GM18505 (cell line): ENCODE results near the gene NETO2.
A peak's percentile ranks its signal among the peaks of the same experiment; 100 is the strongest.

Experiments used
- ATAC-seq: cut with Tn5 transposase; IDR thresholded peaks from one replicate; pipeline ENCODE4 v1.9.1; 2021; ENCODE audit not compliant: unreplicated experiment
- POLR2A ChIP-seq: IDR thresholded peaks from 4 replicates; pipeline ENCODE4 v1.6.1; 2011; ENCODE audit warnings: borderline replicate concordance; ENCODE audit not compliant: insufficient read depth, insufficient read length; ENCODE audit errors: extremely low read depth

The NETO2 gene

GRCh38 chr16:47051031-47051430 is 92.7 kb downstream of the NETO2 start:
- ATAC-seq, result no peak
- TF ChIP-seq POLR2A, result no peak

GRCh38 chr16:47049901-47050583 is 93.7 kb downstream of the NETO2 start:
- no peak for TF ChIP-seq POLR2A
- ATAC-seq, result no peak

GRCh38 chr16:47047524-47048203 is 96.1 kb downstream of the NETO2 start:
- TF ChIP-seq POLR2A, result no peak
- ATAC-seq, result no peak

- ATAC-seq, result no peak
- no peak for TF ChIP-seq POLR2A
Measured at GRCh38 chr16:47046726-47047523, 96.8 kb downstream of the NETO2 start.

- no peak for ATAC-seq
Measured at GRCh38 chr16:47045459-47045858, 98.3 kb downstream of the NETO2 start.

GRCh38 chr16:47045023-47045422 is 98.7 kb downstream of the NETO2 start:
- no peak for TF ChIP-seq POLR2A
- ATAC-seq, result no peak

More at GRCh38 chr16:47045459-47045858, 98.3 kb downstream of the NETO2 start:
- no peak for TF ChIP-seq POLR2A

GRCh38 chr16:47043970-47044684 is 99.6 kb downstream of the NETO2 start:
- no peak for ATAC-seq
- no peak for TF ChIP-seq POLR2A

- no peak for ATAC-seq
- no peak for TF ChIP-seq POLR2A
Measured at GRCh38 chr16:47043200-47043599, 100.5 kb downstream of the NETO2 start.

- TF ChIP-seq POLR2A, result no peak
- peak; percentile 96 for ATAC-seq
Measured at GRCh38 chr16:47037746-47038458, 105.8 kb downstream of the NETO2 start.

GRCh38 chr16:47037396-47037745 is 106.4 kb downstream of the NETO2 start:
- no peak for TF ChIP-seq POLR2A

GRCh38 chr16:47036201-47036600 is 107.5 kb downstream of the NETO2 start:
- TF ChIP-seq POLR2A, result no peak
- no peak for ATAC-seq

More at GRCh38 chr16:47037396-47037745, 106.4 kb downstream of the NETO2 start:
- ATAC-seq, result peak; percentile 30

GRCh38 chr16:47035436-47035835 is 108.3 kb downstream of the NETO2 start:
- ATAC-seq, result no peak
- TF ChIP-seq POLR2A, result no peak

GRCh38 chr16:47034455-47034854 is 109.3 kb downstream of the NETO2 start:
- no peak for TF ChIP-seq POLR2A

GRCh38 chr16:47033176-47033575 is 110.6 kb downstream of the NETO2 start:
- no peak for ATAC-seq
- no peak for TF ChIP-seq POLR2A

More at GRCh38 chr16:47034455-47034854, 109.3 kb downstream of the NETO2 start:
- ATAC-seq, result no peak
